EL (cell line): Measurements from ENCODE around the gene ANKRD52.
A peak's percentile ranks its signal among the peaks of the same experiment; 100 is the strongest.

ENCODE experiments used
- DNase-seq: peaks from one replicate; pipeline ENCODE4 v3.0.0-alpha.2; 2016

The ANKRD52 gene

GRCh38 chr12:56204275-56204674, 53.9 kb downstream of the ANKRD52 start:
- no peak for DNase-seq

GRCh38 chr12:56202838-56203237, 55.3 kb downstream of the ANKRD52 start:
- DNase-seq: no peak

GRCh38 chr12:56202366-56202765, 55.8 kb downstream of the ANKRD52 start:
- DNase-seq: no peak

GRCh38 chr12:56198836-56199235, 59.3 kb downstream of the ANKRD52 start:
- DNase-seq: peak; percentile 30

- DNase-seq: no peak
Measured at GRCh38 chr12:56197921-56198635, 60.1 kb downstream of the ANKRD52 start.

- peak; percentile 97 for DNase-seq
Measured at GRCh38 chr12:56196818-56197550, 61.2 kb downstream of the ANKRD52 start.

GRCh38 chr12:56193025-56193578, 65.1 kb downstream of the ANKRD52 start:
- peak; percentile 81 for DNase-seq

GRCh38 chr12:56192582-56192981, 65.6 kb downstream of the ANKRD52 start:
- DNase-seq: no peak

- DNase-seq: peak; percentile 14
Measured at GRCh38 chr12:56190695-56191155, 67.5 kb downstream of the ANKRD52 start.

GRCh38 chr12:56189918-56190694, 68.1 kb downstream of the ANKRD52 start:
- peak; percentile 90 for DNase-seq

GRCh38 chr12:56189099-56189917, 68.9 kb downstream of the ANKRD52 start, which contains the start of gene SMARCC2:
TSS of gene SMARCC2 (minus strand) at chr12:56189483. CDS start at chr12:56189461, 22 bp downstream.
- peak; percentile 90 for DNase-seq

GRCh38 chr12:56188778-56189098, 69.4 kb downstream of the ANKRD52 start:
- no peak for DNase-seq

GRCh38 chr12:56188131-56188777, 69.9 kb downstream of the ANKRD52 start:
- DNase-seq: peak; percentile 29
